WTC11 (cell line): Measurements from ENCODE around the gene RPN2. TPM values are rescaled to one million over a fixed set of nuclear protein-coding genes. Genes with fewer than 3 reads are reported as not detected.

Source experiments
- ATAC-seq: fragments of 200-7000 bp; cut with Tn5 transposase; 2 replicates; pipeline ENCODE4 v1.10.0; 2021; ENCODE audit warnings: mild to moderate bottlenecking, moderate library complexity
- CTCF ChIA-PET: fragments of 300-600 bp; sonication (Branson Sonifier 250); formaldehyde crosslinking; loops from one replicate; lab custom pipeline; 2021; ENCODE audit warnings: antibody characterized with exemption; lab: Charles Lee
- POLR2A ChIA-PET: fragments of 350-600 bp; sonication (Branson Sonifier 250); formaldehyde crosslinking; loops from one replicate; lab custom pipeline; 2021; ENCODE audit warnings: antibody characterized with exemption; lab: Charles Lee
- DNase-seq: peaks from one replicate; pipeline ENCODE4 v3.0.0; 2021; ENCODE audit warnings: low spot score
- H3K27ac Mint-ChIP-seq: 2 replicates; pipeline ENCODE4 v1.8.0; 2021; ENCODE audit warnings: mixed read lengths
- H3K27me3 Mint-ChIP-seq: 2 replicates; pipeline ENCODE4 v1.8.0; 2021; ENCODE audit warnings: low read depth, mild to moderate bottlenecking, moderate library complexity, mixed read lengths
- H3K36me3 Mint-ChIP-seq: 2 replicates; pipeline ENCODE4 v1.8.0; 2021; ENCODE audit warnings: mixed read lengths
- H3K4me1 Mint-ChIP-seq: 2 replicates; pipeline ENCODE4 v1.8.0; 2022; ENCODE audit warnings: mixed read lengths
- H3K4me3 Mint-ChIP-seq: 2 replicates; pipeline ENCODE4 v1.8.0; 2021; ENCODE audit warnings: mild to moderate bottlenecking, moderate library complexity, mixed read lengths
- H3K9me3 Mint-ChIP-seq: 2 replicates; pipeline ENCODE4 v1.8.0; 2021; ENCODE audit warnings: mixed read lengths
- ARID4B ChIP-seq: sonication (generic); formaldehyde crosslinking; IDR thresholded peaks from 2 replicates; pipeline ENCODE4 v1.8.0; 2023; ENCODE audit warnings: missing genetic modification reagents, mild to moderate bottlenecking, borderline replicate concordance
- ELF4 ChIP-seq: sonication (generic); formaldehyde crosslinking; IDR thresholded peaks from 2 replicates; pipeline ENCODE4 v1.8.1; 2022; ENCODE audit warnings: low read depth, mild to moderate bottlenecking, moderate library complexity, missing genetic modification reagents
- FOXJ3 ChIP-seq: sonication (generic); formaldehyde crosslinking; IDR thresholded peaks from 2 replicates; pipeline ENCODE4 v1.9.0; 2021; ENCODE audit warnings: missing genetic modification reagents, mild to moderate bottlenecking, borderline replicate concordance
- FOXP1 ChIP-seq: sonication (generic); formaldehyde crosslinking; IDR thresholded peaks from 2 replicates; pipeline ENCODE4 v1.8.0; 2022; ENCODE audit warnings: missing genetic modification reagents, mild to moderate bottlenecking, moderate library complexity, borderline replicate concordance
- HMGA2 ChIP-seq: fragments of 250-450 bp; sonication (Bioruptor Pico); IDR thresholded peaks from 2 replicates; pipeline ENCODE4 v1.4.0; 2021; ENCODE audit warnings: mild to moderate bottlenecking, moderate library complexity
- HMGXB4 ChIP-seq: sonication (generic); formaldehyde crosslinking; IDR thresholded peaks from 2 replicates; pipeline ENCODE4 v1.8.1; 2023; ENCODE audit warnings: mild to moderate bottlenecking, moderate library complexity, missing genetic modification reagents
- JUN ChIP-seq: sonication (generic); formaldehyde crosslinking; IDR thresholded peaks from 2 replicates; pipeline ENCODE4 v1.8.0; 2023; ENCODE audit warnings: mild to moderate bottlenecking, missing genetic modification reagents
- OVOL2 ChIP-seq: fragments of 250-450 bp; sonication (Bioruptor Pico); IDR thresholded peaks from 2 replicates; pipeline ENCODE4 v1.9.0; 2021; ENCODE audit warnings: mild to moderate bottlenecking, borderline replicate concordance
- SOX15 ChIP-seq: fragments of 250-450 bp; sonication (Bioruptor Pico); IDR thresholded peaks from 2 replicates; pipeline ENCODE4 v1.9.0; 2021; ENCODE audit warnings: mild to moderate bottlenecking
- ZBTB43 ChIP-seq: sonication (generic); formaldehyde crosslinking; IDR thresholded peaks from 2 replicates; pipeline ENCODE4 v1.8.1; 2023; ENCODE audit warnings: mild to moderate bottlenecking, missing genetic modification reagents
- ZNF121 ChIP-seq: sonication (generic); formaldehyde crosslinking; IDR thresholded peaks from 2 replicates; pipeline ENCODE4 v1.8.0; 2023; ENCODE audit warnings: missing genetic modification reagents
- ZNF317 ChIP-seq: sonication (generic); formaldehyde crosslinking; IDR thresholded peaks from 2 replicates; pipeline ENCODE4 v1.8.1; 2023; ENCODE audit warnings: low read depth, mild to moderate bottlenecking, moderate library complexity, missing genetic modification reagents, borderline replicate concordance
- ZNF423 ChIP-seq: fragments of 250-450 bp; sonication (Bioruptor Pico); IDR thresholded peaks from 2 replicates; pipeline ENCODE4 v2.1.2; 2022; ENCODE audit warnings: mild to moderate bottlenecking, moderate library complexity
- total RNA-seq: library from RNA; stranded (reverse); gene quantifications from 3 replicates; pipeline ENCODE4 v1.2.3, GENCODE V29; 2021

RPN2 gene
- total RNA-seq, 1 experiment from 2014 or later, result 205 TPM

- H3K4me1 Mint-ChIP-seq, result peaks cover 22% of the 10 kb centered on the region
- no peak for DNase-seq
- no peak for ATAC-seq
- H3K36me3 Mint-ChIP-seq, result peaks cover 48% of the 10 kb centered on the region
- TF ChIP-seq FOXP1 (CRISPR knock-in tag), result 0 out of 2 replicates have a peak, but pooled peaks have one; percentile 0
- no peak for TF ChIP-seq SOX15 (CRISPR knock-in tag)
- TF ChIP-seq ELF4 (CRISPR knock-in tag), result no peak
- peak; percentile 91; the same call in 1 of the 2 replicates for TF ChIP-seq ZNF121 (CRISPR knock-in tag)
- H3K4me3 Mint-ChIP-seq, result no peak overlapping the region
- H3K9me3 Mint-ChIP-seq, result no peaks in the 10 kb centered on the region
- ChIA-PET CTCF (interaction anchor here (0.6 to 2.4 kb wide), 7 partner anchors 12 to 52 kb away, joined by 3 to 14 read pairs (median 7); no protein-coding TSS in a partner anchor), POLR2A (no interaction called here)
- H3K27ac Mint-ChIP-seq, result peak overlapping the region; percentile 97; the same call in 1 of the 2 replicates
- no peaks in the 10 kb centered on the region for H3K27me3 Mint-ChIP-seq
Measured at GRCh38 chr20:37243937-37244571, 64.9 kb downstream of the RPN2 start.

GRCh38 chr20:37244572-37244957 is 65.4 kb downstream of the RPN2 start:
- ChIA-PET POLR2A (no interaction called here), CTCF (interaction anchor here (1.4 to 1.7 kb wide), 3 partner anchors 11 to 52 kb away, joined by 5 to 10 read pairs (median 7); no protein-coding TSS in a partner anchor)
- Mint-ChIP-seq H3K4me1 (peaks cover 22% of the 10 kb centered on the region), H3K4me3 (no peak overlapping the region), H3K9me3 (no peaks in the 10 kb centered on the region), H3K27me3 (no peaks in the 10 kb centered on the region), H3K27ac (peak overlapping the region; percentile 86; the same call in 1 of the 2 replicates), H3K36me3 (peaks cover 43% of the 10 kb centered on the region)
- no peak for DNase-seq
- ATAC-seq, result no peak
- TF ChIP-seq JUN (CRISPR knock-in tag), result no peak
- no peak for TF ChIP-seq ZBTB43
- TF ChIP-seq ZNF121 (CRISPR knock-in tag), result no peak
- TF ChIP-seq FOXJ3 (CRISPR knock-in tag), result no peak
- no peak for TF ChIP-seq HMGXB4

GRCh38 chr20:37245216-37246150 is 66.4 kb downstream of the RPN2 start:
- H3K27me3 Mint-ChIP-seq, result no peaks in the 10 kb centered on the region
- peak overlapping the region; percentile 86 for H3K27ac Mint-ChIP-seq
- H3K4me1 Mint-ChIP-seq, result peaks cover 22% of the 10 kb centered on the region
- ChIA-PET CTCF (interaction anchor here (1.4 to 1.7 kb wide), 3 partner anchors 10 to 53 kb away, joined by 5 to 10 read pairs (median 7); no protein-coding TSS in a partner anchor), POLR2A (no interaction called here)
- peak; percentile 33 for DNase-seq
- peak; percentile 47 for ATAC-seq
- H3K9me3 Mint-ChIP-seq, result no peaks in the 10 kb centered on the region
- TF ChIP-seq HMGA2 (CRISPR knock-in tag) (no peak), ZNF317 (CRISPR knock-in tag) (no peak), ZNF423 (CRISPR knock-in tag) (peak; percentile 74), OVOL2 (CRISPR knock-in tag) (no peak), ARID4B (CRISPR knock-in tag) (no peak)
- H3K36me3 Mint-ChIP-seq, result peaks cover 36% of the 10 kb centered on the region
- no peak overlapping the region for H3K4me3 Mint-ChIP-seq
